Neuron (in vitro differentiated cells): ENCODE data around the gene GMPS.
"Not testable (repeated sequence)": the region's sequence is repeated elsewhere in the genome, so short reads cannot be mapped to it uniquely, and the experiment has no call there.

ENCODE experiments used
- H2AFZ ChIP-seq: one replicate; pipeline ENCODE4 v1.6.1; 2013; ENCODE audit warnings: low read depth, mild to moderate bottlenecking, inconsistent platforms, low read length, moderate library complexity
- H3K27me3 ChIP-seq: one replicate; pipeline ENCODE4 v1.6.1; 2013; ENCODE audit warnings: low read length; ENCODE audit not compliant: insufficient read depth
- H3K36me3 ChIP-seq: one replicate; pipeline ENCODE4 v1.6.1; 2013; ENCODE audit warnings: low read length; ENCODE audit not compliant: insufficient read depth
- H3K4me1 ChIP-seq: one replicate; pipeline ENCODE4 v1.6.1; 2013; ENCODE audit warnings: low read length; ENCODE audit not compliant: insufficient read depth
- H3K4me3 ChIP-seq: 2 replicates; pipeline ENCODE4 v1.5.1; 2013; ENCODE audit warnings: mild to moderate bottlenecking, low read length, moderate library complexity
- H3K9me3 ChIP-seq: one replicate; pipeline ENCODE4 v1.6.1; 2013; ENCODE audit warnings: low read length

The GMPS gene

DNA sequence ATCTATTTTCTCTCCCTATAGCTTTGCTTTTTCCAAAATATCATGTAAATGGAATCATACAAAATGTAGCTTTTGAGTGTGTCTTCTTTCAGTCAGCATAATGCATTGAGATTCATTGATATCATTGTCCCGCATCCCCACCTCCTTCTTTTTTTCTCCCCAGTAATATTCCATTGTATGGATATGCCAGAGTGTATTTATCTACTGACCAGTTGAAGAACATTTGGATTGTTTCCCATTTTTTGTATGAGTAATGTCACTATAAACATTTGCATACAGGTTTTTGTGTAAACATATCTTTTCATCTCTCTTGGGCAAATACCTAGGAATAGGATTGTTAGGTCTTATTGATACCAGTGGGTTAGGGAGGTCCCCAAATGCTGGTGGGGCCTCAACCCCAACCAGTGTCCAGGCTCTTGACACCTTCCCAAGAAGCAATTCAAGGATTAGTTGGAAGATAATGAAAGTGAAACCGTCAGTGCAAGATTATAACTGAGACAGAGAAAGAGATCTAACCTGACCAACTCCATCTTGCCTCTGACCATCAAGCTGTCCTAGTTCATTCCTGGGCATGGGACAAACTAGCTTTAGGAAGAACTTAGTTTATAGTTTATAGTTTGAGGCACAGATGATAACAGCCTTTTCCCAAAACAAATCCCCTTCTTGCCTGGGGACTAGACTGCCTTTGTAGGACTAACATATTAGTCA is 8.8 kb upstream of the GMPS start:
- Histone ChIP-seq H3K36me3 (no peaks in the 10 kb centered on the region), H3K27me3 (no peaks in the 10 kb centered on the region), H3K4me3 (no peak overlapping the region), H3K9me3 (no peaks in the 10 kb centered on the region), H3K4me1 (no peaks in the 10 kb centered on the region), H2AFZ (no peak overlapping the region)

DNA sequence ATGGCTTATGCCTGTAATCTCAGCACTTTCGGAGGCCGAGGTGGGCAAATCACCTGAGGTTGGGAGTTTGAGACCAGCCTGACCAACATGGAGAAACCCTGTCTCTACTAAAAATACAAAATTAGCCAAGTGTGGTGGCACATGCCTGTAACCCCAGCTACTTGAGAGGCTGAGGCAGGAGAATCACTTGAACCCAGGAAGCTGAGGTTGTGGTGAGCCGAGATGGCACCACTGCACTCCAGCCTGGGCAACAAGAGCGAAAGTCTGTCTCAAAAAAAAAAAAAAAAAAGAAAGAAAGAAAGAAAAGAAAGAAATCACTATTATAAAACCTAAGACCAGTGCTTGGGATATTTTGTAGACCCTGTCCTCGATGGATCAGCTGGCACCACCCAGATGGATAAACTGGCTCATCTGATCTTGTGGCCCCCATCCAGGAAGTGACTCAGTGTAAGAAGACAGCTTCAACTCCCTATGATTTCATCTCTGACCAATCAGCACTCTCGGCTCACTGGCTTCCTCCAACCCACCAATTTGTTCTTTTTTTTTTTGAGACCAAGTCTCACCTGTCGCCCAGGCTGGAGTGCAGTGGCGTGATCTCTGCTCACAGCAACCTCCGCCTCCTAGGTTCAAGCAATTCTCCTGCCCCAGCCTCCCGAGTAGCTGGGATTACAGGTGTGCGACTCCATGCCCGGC is 8.0 kb upstream of the GMPS start:
- H3K27me3 ChIP-seq, H3K36me3 ChIP-seq, H3K4me1 ChIP-seq, H3K9me3 ChIP-seq, H3K4me3 ChIP-seq, H2AFZ ChIP-seq: not testable (repeated sequence)

DNA sequence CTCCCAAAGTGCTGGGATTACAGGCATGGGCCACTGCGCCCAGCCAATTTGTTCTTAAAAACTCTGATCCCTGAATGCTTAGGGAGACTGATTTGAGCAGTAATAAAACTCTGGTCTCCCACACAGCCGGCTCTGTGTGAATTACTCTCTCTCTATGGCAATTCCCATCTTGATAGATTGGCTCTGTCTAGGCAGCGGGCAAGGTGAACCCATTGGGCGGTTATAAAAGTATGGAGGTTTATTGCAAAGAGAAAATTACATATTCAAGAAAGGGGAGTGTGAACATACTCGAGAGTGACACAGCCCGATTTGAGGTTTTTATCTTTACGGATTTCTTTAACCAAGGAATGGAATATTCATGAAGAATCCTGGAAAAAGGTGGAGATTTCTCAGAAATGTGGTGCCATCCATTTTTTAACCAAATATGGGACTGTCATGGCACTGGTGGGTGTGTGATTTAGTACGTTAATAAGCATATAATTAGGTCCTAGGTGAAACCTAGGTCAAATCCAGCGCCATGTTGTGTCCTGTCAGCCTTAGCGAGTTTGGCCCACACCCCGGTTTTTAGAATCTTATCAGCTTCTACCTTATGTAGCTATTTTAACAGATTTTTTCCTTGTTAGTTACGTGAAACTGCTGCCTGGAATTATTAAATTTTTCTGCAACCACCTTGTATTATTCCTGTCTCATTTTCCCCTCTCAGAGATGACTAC is 7.2 kb upstream of the GMPS start:
- Histone ChIP-seq H3K36me3 (no peaks in the 10 kb centered on the region), H2AFZ (no peak overlapping the region), H3K9me3 (no peaks in the 10 kb centered on the region), H3K4me1 (no peaks in the 10 kb centered on the region), H3K4me3 (no peak overlapping the region), H3K27me3 (no peaks in the 10 kb centered on the region)

DNA sequence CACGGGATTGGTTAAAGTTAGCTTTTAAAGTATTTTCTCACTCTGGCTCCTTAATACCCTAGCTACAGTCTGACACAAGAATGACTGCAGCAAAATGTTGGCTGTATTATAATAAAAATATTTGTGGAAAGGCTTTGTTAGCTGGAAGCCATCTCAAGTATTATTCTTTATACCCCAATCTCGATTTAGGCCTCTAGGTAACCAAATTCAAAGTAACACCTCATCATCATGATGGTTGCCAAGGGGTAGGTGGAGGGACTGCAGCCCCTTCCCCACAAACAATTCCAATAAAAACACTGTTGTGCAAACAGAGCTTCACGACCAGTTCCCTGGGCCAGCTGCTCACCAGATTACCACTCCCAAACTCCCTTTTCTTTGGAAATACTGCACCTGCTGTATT is 759 bp upstream of the GMPS start:
- Histone ChIP-seq H3K9me3 (no peaks in the 10 kb centered on the region), H3K4me3 (peak overlapping the region; percentile 70), H2AFZ (peak overlapping the region; percentile 72)

DNA sequence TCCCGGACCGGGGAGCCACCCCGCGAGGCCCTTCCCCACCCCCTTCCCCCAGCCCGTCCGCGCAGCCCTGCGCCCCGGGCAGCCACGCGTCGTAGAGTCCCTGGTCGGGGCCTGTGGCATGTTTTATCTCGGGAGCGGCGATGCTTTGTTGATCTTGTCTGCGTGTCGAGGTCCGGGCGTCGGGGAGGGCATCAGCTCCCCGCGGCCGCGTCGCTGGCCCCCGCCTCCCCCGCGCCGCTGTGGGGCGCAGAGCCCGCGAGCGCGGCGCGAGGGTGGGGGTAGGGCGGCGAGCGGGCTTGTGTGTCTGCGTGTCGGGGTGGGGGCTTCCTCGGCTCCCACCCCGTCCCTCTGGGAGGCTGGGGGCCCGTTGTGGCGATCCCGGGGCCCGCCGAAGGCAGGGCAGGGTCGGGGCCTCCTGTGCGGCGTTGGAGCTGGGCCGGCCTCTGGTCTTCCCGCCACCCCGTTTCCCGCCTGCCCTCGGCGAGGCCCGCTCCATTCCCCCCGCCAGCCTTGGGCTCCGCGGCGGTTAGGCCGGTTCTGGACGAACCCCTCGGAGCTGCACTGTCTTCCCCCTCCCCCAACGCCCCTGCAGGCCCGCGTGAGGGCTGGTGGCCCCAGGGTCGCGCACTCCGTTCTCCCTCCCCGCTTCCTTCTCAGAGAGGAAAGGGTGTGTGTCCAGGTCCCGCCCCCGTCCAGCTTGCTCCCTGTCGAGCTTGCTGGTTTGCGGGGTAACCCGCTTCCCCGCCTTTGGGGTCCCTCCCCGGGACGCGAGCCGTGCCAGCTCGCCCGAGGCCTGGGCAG is 695 bp downstream of the GMPS start:
- H2AFZ ChIP-seq = peak overlapping the region; percentile 87
- H3K9me3 ChIP-seq = no peaks in the 10 kb centered on the region
- peak overlapping the region; percentile 75 for H3K4me3 ChIP-seq
- peaks cover 17% of the 10 kb centered on the region for H3K4me1 ChIP-seq
- no peaks in the 10 kb centered on the region for H3K27me3 ChIP-seq
- no peaks in the 10 kb centered on the region for H3K36me3 ChIP-seq

More for the DNA sequence above, 759 bp upstream of the GMPS start:
- H3K4me1 ChIP-seq = peaks cover 17% of the 10 kb centered on the region
- no peaks in the 10 kb centered on the region for H3K27me3 ChIP-seq
- no peaks in the 10 kb centered on the region for H3K36me3 ChIP-seq

DNA sequence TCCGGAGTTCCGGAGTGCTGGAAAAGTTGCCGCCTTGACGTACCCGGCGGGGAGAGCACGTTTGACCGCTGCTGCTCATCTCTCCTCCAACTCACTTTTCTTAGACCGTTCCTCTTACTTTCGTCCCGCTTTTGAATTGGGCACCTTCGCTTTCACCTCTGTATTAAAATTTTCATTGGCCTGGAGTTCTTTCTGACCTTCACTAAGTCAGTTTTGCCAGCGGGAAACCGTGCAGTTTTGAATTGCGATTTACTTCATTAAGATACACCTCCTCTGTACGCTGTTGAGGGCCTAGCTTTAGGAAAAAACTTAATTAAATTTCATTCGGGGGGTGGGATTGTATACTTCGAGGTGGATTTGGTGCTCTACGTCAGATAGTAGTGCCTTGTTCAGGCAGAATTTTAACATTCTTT is 1.3 kb downstream of the GMPS start:
- Histone ChIP-seq H3K4me1 (peaks cover 17% of the 10 kb centered on the region), H3K9me3 (no peaks in the 10 kb centered on the region), H3K4me3 (peak overlapping the region; percentile 75), H3K27me3 (no peaks in the 10 kb centered on the region), H2AFZ (peak overlapping the region; percentile 87), H3K36me3 (no peaks in the 10 kb centered on the region)

DNA sequence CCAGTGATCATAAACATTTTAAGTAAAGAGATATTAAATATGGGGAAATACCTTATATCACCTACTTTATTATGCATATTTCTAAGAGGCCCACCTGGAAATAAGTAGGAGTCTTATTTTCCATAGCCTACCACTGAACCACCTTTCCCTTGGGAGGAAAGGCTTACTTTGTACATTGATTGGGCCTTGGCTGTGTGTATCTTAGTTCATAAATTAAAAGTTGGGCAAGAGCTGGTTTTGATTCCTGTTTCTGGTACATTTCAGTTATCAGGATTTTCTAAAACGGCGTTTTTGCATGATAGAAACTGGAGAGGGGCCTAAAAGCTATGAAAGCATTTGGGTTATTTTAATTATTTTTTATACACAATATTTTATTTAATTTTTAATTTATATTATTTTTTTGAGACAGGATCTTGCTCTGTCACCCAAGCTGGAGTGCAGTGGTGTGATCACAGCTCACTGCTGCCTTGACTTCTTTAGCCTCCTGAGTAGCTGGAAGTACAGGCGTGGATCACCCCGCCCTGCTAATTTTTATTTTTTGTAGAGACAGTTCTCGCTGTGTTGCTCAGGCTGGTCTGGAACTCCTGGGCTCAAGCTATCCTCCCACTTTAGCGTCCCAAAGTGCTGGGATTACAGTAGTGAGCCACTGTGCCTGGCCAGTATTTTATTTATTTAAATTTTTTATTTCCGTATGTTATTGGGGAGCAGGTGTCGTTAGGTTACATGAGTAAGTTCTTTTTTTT is 2.6 kb downstream of the GMPS start:
- Histone ChIP-seq H2AFZ (no peak overlapping the region), H3K4me3 (peak overlapping the region; percentile 75), H3K27me3 (no peaks in the 10 kb centered on the region), H3K4me1 (peaks cover 17% of the 10 kb centered on the region), H3K36me3 (no peaks in the 10 kb centered on the region), H3K9me3 (no peaks in the 10 kb centered on the region)

DNA sequence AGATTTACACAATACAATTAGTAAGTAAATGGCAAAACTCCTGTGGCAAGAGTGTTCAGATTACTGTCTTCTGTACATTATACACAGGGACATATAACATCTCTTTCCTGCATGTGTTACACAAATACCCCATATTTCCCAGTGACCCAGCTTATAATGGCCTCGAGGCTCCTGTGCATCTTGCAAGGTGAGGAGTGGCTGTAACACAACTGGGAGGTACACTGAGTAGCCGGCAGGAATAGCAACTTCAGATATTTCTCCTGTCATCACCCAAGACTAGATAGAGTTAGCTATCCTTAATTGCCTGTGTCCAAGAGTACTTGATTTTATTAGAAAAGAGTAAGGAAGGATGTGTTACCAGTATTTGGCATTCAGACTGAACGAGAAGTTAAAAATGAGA is 5.6 kb downstream of the GMPS start:
- Histone ChIP-seq H3K4me1 (peaks cover 9% of the 10 kb centered on the region), H3K4me3 (no peak overlapping the region), H3K27me3 (no peaks in the 10 kb centered on the region), H3K9me3 (no peaks in the 10 kb centered on the region), H2AFZ (no peak overlapping the region), H3K36me3 (peaks cover 2% of the 10 kb centered on the region)

DNA sequence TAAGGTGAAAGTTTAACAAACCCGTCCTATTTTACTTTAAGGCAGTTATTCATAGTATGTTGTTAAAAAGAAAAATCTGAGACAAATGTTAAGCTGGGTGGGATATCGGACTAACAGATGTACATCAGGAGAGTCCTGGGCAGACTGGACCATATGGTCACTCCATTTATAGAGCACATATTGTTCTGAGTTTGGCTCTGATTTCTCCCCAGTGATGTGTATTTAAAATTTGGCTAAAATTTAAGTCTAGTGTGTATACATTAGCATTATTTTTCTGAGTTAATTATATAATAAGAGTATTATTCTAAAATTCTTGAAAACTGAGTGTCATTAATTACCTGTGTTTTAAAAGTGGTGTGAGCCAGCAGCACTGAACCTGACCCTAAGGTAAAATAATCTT is 6.1 kb downstream of the GMPS start:
- Histone ChIP-seq H2AFZ (no peak overlapping the region), H3K4me3 (no peak overlapping the region), H3K4me1 (peaks cover 9% of the 10 kb centered on the region), H3K27me3 (no peaks in the 10 kb centered on the region), H3K36me3 (peaks cover 2% of the 10 kb centered on the region), H3K9me3 (no peaks in the 10 kb centered on the region)

DNA sequence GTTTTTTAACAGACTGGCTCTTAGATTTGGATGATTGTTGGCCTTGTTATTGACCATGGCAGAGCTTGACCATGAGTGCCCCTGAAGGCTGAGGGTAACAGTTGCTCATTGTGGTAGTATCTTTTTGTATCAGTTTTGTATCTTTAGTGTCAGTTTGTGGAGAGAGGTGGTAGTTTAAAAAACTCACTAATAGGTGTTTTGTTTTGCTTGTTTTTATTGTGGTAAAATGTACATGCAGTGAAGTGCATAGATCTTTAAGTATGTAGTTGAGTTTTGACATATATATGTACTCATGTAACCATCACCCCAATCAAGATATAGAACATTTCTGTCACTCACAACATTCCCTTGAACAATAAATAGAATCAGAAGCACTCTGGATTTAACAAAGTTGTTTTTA is 9.8 kb downstream of the GMPS start:
- no peak overlapping the region for H3K4me3 ChIP-seq
- no peaks in the 10 kb centered on the region for H3K9me3 ChIP-seq
- H3K4me1 ChIP-seq = no peaks in the 10 kb centered on the region
- no peaks in the 10 kb centered on the region for H3K27me3 ChIP-seq
- peaks cover 2% of the 10 kb centered on the region for H3K36me3 ChIP-seq
- no peak overlapping the region for H2AFZ ChIP-seq

DNA sequence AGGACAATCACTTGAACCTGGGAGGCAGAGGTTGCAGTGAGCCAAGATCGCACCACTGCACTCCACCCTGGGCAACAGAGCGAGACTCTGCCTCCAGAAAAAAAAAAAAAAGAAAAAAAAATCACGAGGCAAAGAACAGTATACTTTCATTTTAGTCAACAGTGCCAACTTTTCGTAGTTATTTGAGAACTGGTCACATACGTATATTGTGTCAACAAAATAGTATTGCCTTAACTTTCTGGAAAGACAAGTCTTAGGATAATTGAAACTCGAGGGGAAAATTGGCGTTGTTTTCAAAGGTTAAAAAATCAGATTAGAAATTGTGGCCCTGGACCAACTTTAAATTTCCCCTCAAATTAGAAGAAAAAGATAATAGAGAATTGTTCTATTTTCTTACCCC is 13.8 kb downstream of the GMPS start:
- Histone ChIP-seq H3K4me1 (peaks cover under 1% of the 10 kb centered on the region), H2AFZ (no peak overlapping the region), H3K27me3 (no peaks in the 10 kb centered on the region), H3K36me3 (no peaks in the 10 kb centered on the region), H3K4me3 (no peak overlapping the region), H3K9me3 (no peaks in the 10 kb centered on the region)

DNA sequence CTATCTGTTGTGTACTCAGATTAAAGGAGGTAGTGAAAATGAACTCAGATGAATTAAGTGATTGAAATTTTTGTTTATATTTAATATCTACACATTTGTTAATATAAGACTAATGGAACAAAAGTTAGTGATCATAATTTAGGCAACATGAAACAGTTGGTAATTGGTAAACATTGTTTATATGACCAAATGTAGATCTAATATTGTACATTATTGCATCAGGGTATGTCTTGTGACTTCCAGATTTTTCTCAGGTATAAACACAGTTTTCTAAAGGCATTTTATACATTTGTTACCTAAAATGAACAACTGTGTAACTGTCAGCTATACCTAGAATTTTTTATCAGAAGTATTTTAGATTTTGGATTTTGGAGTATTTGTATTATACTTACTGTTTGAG is 14.8 kb downstream of the GMPS start:
- no peaks in the 10 kb centered on the region for H3K36me3 ChIP-seq
- peaks cover 11% of the 10 kb centered on the region for H3K4me1 ChIP-seq
- no peaks in the 10 kb centered on the region for H3K9me3 ChIP-seq

More for the DNA sequence above, 14.8 kb downstream of the GMPS start:
- H2AFZ ChIP-seq = no peak overlapping the region
- no peak overlapping the region for H3K4me3 ChIP-seq
- H3K27me3 ChIP-seq = no peaks in the 10 kb centered on the region
